GM19193 (cell line): ENCODE results near the gene MT1E.

ENCODE experiments used
- POLR2A ChIP-seq: IDR thresholded peaks from 4 replicates; pipeline ENCODE4 v1.6.1; 2011; ENCODE audit not compliant: insufficient read depth, insufficient read length; ENCODE audit errors: extremely low read depth

MT1E gene

DNA sequence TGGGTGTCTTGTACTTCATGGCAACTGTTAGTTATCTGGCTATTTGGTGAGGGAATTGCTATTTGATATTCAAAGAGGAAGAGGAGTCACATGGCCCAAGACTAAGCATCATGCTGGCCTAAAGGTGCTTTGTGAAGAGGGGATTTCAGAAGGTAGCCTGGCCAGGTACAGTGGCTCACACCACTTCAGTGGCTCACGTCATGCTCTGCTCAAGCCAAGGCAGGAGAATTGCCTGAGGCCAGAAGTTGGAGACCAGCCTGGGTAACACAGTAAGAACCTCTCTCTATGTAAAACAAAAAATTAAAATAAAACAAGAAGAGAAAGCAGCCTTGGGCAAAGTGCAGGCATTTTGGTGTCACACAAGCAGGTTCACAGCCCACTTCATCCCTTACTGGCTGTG, 19.7 kb downstream of the MT1E start:
- no peak for TF ChIP-seq POLR2A

DNA sequence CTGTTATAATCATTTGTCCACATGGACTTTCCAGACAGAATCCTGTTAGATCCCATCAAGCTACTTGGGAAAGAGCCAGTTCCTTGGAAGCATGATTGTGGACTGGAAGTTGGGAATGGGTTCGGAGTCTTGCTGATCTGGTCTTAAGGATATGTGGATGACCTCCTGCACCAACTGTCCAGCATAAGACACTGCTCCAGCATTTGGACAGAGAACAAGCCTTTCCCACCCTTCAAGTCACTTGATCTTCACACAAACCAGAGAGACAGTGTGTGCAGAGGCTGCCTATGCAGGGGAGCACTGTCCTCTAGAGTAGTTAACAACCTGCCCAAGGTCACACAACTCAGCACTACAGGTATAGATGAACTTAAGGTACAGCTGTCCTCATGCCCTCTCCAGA, 20.3 kb downstream of the MT1E start:
- TF ChIP-seq POLR2A: no peak

DNA sequence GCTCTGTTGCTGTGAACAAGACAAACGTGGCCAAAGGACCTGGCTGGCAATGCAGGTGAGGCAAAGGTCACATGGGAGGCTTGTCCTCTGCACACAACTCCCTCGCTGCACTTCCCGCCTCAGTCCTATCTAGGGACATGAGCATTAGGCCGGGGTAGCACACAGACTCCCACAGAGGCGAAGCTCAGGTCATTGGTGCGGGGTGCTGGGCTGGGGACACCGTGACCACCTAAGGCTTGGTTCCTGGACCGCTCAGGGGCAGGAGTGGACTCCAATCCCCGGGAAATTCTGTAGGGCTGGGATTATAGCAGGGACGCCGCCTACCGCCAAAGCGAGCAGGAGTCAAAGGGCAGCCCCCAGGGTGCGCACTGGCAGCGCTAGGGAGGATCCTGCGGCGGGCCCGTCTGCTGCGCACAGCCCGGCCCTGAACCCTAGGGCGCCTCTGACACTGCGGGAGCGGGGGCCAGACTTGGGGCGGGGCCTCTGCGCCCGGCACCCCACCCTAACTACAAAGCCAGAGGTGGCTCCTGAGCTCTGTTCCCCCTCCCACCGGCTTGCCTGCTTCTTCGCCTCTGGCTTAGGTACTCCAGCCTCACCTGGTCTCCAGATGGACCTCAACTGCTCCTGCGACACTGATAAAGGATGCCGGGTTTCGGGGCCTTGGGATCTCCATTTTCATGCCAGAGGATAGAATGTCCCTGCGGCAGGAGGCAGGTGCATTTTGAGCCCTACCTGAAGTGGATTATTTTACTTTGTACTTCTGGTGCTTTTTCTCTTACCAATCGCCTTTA, 22.3 kb downstream of the MT1E start:
- no peak for TF ChIP-seq POLR2A

DNA sequence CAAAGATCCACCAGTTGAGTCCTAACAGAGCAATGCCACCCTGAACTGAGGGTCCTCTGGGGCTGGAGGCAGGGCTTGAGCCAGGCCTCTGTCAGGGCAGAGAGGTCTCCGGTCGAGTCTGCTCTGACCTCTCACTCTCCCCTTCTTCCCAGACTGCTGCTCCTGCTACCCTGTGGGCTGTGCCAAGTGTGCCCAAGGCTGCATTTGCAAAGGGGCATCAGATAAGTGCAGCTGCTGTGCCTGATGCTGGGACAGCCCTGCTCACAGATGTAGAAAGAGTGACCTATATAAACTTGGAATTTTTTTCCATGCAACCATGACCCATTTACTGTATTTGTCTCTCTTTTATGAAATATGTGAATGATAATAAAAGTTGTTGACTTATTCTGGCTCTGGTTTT, 23.7 kb downstream of the MT1E start:
- TF ChIP-seq POLR2A: no peak

DNA sequence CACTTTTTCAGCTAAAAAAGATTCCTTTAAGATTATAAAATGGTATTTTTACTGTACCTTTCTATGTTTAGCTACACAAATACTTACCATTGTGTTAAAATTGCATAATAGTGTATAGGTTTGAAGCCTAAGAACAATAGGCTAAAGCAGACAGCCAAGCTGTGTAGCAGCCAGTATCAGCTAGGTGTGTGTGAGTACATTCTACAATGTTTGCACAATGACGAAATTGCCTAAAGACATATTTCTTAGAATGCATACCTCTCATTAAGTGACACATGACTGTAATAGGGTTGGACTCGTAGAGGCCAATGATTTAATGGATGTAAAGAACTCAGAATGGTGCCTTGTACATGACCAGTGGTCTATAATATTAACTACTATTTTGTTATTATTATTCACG, 24.2 kb downstream of the MT1E start:
- TF ChIP-seq POLR2A: no peak

DNA sequence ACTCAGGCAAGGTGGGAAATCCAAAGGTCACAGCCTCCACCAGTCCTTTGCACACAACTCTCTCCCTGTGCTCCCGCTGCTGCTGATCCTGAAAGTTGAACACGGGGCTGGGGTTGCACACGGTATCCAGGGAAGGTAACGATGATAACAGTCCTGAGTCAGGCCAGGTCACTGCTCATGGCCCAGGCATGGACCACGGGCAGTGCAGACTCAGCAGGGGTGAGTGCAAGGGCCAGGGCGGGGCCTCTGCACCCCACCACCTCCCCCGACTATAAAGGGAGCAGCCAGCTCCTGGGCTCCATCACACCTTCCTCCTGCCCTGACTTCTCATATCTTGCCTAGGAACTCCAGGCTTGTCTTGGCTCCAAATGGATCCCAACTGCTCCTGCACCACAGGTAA, 26.0 kb downstream of the MT1E start, which contains the start of gene MT1B:
TSS of gene MT1B (plus strand) at position 301 of the 400 bp plus-strand sequence. CDS start at position 369, 68 bp downstream.
- TF ChIP-seq POLR2A: no peak

DNA sequence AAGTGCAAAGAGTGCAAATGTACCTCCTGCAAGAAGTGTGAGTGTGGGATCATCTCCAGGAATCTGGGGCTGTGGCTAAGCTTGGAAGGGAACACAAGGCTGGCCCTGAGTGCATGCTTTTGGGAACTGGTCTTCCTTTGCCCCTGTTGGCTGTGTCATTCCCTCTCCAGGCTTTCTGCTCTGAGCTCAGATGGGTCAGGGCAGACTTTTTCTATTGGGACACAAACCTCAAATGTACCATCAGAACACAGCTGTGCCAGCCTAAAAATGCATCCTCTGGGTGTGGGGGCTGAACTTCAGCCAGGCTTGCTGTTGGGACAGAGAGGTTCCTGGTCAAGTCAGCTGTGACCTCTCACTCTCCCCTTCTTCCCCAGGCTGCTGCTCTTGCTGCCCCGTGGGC, 27.0 kb downstream of the MT1E start:
- no peak for TF ChIP-seq POLR2A

DNA sequence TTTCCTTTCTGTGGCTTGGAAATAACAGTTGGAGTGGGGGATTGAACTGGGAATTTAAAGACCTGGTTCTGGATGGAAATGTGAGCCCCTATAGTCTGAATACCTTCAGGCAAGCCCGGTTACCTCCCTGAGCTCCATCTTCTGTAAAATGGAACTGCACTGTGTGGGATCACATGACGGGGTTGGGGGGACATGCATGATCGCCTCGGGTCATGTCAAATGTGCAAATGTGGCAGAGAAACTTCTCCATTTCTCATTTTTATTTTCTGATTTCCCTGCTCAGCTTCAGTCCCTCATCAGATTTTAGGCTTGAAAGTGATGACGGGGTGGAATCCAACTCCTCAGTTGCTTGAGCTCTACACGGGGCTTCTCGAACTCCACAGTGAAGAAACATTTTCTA, 27.6 kb downstream of the MT1E start:
- no peak for TF ChIP-seq POLR2A

DNA sequence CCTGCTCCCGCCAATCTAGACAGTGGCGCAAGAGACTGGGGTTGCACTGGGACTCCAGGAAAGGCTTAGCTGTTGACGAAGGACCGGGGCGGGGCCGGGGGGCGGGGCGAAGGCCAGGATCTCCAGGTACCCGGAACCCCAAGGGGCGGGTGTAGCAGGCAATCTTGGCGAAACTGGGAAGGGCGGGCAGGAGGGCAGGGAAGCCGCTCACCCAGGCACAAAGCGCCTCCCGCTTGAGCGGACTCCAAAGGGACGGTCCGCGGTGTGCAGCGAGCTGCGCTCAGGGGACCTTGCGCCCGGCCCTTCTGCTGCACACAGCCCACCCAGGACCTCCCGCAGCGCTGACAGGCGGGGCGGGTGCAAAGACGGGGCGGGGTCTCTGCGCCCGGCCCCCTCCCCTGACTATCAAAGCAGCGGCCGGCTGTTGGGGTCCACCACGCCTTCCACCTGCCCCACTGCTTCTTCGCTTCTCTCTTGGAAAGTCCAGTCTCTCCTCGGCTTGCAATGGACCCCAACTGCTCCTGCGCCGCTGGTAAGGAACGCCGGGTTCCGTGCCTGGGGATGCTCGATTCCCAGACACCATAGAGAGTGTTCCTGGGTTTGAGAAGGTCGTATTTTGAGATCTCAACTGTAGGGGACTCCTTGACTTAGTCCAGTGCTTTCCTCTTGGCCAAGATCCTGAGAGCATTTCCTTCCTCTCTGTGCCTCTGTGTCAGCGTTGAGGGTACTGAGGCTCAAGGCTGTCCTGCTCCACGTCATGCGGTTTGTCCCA, 32.2 kb downstream of the MT1E start, which contains the start of gene MT1F:
TSS of gene MT1F (plus strand) at position 405 of the 772 bp plus-strand sequence. CDS start at position 505, 100 bp downstream.
- no peak for TF ChIP-seq POLR2A

DNA sequence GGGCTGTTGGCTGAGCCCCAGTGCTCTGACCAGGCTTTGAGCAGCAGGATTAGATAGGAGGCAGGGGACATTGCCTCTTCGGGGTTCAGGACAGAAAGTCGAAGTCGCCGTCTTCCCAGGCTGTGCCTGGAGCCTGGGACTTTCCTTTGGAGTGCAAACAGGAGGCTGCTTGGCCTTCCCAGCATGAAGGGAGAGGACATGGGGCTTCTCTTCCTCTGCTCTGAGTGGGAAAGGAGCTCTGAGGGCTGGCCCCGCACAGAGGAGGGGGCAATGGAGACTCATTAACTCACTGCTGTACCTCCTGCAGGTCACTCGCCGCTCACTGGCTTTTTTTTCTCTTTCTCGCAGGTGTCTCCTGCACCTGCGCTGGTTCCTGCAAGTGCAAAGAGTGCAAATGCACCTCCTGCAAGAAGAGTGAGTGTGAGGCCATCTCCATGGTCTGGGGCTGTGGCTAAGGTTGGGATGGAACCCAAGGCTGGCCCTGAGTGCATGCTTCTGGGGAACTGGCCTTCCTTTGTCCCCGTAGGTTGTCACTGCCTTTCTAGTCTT, 32.8 kb downstream of the MT1E start:
- TF ChIP-seq POLR2A: no peak

DNA sequence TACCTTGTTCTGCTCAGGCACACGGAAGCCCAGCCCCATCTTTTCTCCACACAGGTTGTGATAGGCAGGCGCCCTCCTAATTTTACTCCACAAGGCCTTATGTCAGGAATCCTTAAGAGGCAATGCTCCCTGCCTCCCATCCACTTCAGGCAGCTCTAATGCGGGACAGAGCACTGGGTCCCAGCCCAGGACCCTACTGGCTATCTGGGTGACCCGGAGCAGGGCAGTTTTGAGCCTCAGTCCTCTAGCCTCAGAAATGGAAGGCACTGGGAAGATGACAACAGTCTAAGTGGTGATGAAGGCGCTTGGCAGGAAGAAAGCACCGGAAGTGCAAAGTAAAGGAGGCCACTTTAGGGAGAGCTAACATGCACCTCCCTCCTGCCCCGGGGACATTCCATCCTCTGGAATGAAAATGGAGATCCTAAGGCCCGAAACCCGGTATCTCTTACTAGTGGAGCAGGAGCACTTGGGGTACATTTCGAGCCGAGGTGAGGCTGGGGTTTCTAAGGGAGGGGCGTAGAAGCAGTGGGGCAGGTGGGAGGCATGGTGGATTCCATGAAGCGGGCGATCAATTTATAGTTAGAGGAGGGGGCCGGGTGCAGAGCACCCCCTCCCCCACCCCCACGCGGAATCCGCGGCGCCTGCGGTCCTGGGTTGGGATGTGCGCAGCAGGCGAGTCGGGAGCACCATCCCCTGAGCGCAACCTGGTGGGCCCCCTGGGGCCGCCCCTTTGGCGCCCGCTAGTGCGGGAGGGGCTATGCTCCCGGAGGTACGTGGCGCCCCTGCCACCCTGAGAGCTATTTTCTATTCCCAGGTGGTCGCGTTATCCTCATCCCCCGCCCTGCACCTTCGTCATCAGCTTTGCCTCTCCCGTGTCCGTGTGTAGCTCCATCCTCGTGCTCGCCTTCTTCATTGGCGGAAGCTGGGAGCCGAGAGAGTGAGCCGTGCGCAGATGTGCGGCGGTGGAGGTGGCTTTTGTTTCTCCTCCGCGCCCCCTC, 37.1 kb downstream of the MT1E start:
- no peak for TF ChIP-seq POLR2A

DNA sequence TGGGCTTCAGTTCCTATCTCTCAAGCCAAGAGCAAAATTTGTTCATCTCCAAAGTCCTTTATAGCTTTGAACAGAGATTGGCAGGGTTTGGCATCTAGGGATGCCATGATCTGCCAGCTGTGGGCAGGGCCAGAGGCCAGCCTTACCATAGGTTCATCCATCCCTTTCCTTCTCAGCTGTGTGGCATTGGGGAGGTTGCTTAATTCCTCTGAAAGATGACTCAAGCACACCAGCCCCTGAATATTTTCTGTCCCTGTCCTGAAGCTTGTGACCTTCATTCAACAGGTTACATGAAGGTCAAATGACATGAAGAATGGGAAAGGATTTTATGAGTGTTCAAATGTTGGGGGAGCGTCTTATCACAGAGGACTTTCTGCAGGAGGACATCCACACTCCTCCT, 38.9 kb downstream of the MT1E start:
- TF ChIP-seq POLR2A: no peak

DNA sequence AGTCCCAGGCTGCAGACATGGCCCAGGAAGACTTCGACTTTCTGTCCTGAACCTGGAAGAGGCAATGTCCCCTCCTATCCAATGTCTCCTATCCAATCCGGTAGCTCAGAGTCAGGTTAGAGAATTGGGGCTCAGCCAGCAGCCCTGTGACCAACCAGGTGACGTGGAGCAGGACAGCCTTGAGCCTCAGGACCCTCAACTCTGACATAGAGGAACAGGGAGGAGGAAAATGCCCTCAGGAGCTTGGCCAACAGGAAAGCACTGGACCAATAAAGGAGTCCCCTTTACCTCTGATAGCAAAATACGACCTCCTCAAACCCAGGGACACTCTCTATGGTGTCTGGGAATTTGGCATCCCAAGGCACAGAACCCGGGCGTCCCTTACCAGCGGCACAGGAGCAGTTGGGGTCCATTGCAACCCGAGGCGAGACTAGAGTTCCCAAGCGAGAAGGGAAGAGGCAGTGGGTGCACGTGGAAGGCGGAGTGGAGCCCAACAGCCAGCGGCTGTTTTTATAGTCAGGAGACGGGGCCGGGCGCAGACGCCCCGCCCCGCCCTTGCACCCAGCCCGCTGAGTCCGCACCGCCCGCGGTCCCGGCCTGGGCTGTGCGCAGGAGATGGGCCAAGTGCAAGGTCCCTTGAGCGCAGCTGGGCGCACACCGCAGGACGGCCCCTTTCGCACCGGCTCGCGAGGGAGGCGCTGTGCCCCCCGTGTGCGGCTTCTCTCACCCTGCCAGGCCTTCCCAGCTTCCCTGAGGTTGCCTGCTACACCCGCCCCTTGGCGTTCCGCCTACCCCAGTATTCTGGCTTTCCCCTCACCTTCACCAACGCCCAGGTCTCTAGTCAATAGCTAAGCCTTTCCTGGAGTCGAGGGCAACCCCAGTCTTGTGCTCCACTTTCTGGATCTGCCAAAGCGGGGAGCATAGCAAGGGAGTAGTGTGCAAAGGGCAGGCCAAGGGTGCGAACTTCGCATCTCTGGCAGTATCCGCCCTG, 42.3 kb downstream of the MT1E start, which contains the start of gene MT1G:
TSS of gene MT1G (minus strand) at position 485 of the 991 bp plus-strand sequence. CDS start at position 413, 72 bp downstream.
- no peak for TF ChIP-seq POLR2A
